Raji (cell line): Measurements from ENCODE around the gene ANLN.

Experiments
- POLR2A ChIP-seq: IDR thresholded peaks from 2 replicates; pipeline ENCODE4 v1.6.1; 2011; ENCODE audit warnings: low read depth, low read length, control low read depth; ENCODE audit not compliant: insufficient read depth

Gene ANLN

GRCh38 chr7:36395171-36395894 is 5.7 kb downstream of the ANLN start:
- no peak for TF ChIP-seq POLR2A

DNA sequence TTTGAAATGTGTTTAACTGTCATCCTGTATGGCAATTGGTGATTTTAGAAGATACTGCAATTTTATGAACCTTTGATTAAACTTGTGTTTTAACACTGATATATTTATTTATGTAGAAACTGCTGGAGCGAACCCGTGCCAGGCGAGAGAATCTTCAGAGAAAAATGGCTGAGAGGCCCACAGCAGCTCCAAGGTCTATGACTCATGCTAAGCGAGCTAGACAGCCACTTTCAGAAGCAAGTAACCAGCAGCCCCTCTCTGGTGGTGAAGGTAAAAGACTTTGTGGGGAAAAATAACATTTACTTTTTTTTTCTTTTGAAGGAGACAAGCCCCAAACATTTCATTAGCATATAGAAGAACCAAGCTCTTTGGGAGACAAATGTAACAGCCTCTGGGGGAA is 6.5 kb downstream of the ANLN start:
- no peak for TF ChIP-seq POLR2A

DNA sequence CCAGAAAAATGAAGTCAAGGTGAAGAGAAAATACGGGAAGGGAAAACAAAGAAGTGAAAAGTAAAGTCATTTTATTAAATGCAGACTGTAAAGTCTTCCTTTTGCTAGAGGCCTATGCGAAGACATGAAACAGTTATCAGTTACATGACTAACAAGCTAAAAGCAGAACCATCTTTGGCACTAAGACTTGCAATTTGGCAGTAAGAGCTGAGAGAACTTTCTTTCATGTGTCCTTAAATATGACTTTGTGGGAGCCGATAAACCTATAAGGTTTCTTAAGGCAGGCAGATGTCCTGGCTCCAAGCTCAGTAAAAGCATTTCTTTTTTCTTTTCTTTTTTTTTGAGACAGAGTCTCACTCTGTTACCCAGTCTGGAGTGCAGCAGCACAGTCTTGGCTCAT is 10.4 kb downstream of the ANLN start:
- no peak for TF ChIP-seq POLR2A

- TF ChIP-seq POLR2A: no peak
Observed at GRCh38 chr7:36400606-36401005, 10.9 kb downstream of the ANLN start.

- no peak for TF ChIP-seq POLR2A
Observed at GRCh38 chr7:36403452-36403851, 13.8 kb downstream of the ANLN start.

- no peak for TF ChIP-seq POLR2A
Observed at GRCh38 chr7:36404639-36405408, 15.2 kb downstream of the ANLN start.

GRCh38 chr7:36405409-36405803 is 15.7 kb downstream of the ANLN start:
- TF ChIP-seq POLR2A: no peak

- no peak for TF ChIP-seq POLR2A
Observed at GRCh38 chr7:36406156-36406555, 16.5 kb downstream of the ANLN start.

- no peak for TF ChIP-seq POLR2A
Observed at GRCh38 chr7:36407636-36408550, 18.2 kb downstream of the ANLN start.

- no peak for TF ChIP-seq POLR2A
Observed at GRCh38 chr7:36408589-36408988, 18.9 kb downstream of the ANLN start.

DNA sequence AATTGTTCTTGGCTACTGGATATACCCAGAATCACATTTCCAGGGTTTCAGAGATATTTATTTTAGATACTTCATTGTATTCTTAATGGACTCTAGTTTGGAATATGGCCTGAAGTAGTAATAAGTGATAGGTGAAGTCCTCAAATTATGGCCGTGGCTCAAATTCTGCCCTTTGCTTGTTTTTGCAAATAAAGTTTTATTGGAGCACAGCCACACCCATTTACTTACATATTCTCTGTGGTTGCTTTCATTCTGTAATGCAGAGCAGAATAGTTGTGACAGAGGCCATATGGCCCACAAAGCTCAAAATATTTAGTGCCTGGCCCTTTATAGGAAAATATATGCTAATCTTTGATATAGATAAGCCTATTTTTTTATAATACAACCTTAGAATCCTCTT is 19.5 kb downstream of the ANLN start:
- no peak for TF ChIP-seq POLR2A

GRCh38 chr7:36415144-36415543 is 25.5 kb downstream of the ANLN start:
- no peak for TF ChIP-seq POLR2A

DNA sequence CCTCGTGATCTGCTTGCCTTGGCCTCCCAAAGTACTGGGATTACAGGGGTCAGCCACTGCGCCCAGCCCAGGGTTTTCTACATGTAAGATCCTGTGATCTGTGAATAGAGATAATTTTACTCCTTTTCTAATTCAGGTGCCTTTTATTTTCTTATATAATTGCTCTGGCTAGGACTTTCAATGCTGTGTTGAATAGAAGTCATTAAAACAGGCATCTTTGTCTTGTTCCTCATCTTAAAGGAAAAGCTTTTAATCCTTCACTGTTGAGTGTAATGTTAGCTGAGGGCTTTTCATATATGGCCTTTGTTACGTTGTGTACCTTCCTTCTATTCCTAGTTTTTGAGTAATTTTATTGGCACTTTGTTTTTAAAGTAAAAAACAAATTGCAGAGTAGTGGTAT is 26.6 kb downstream of the ANLN start:
- no peak for TF ChIP-seq POLR2A

DNA sequence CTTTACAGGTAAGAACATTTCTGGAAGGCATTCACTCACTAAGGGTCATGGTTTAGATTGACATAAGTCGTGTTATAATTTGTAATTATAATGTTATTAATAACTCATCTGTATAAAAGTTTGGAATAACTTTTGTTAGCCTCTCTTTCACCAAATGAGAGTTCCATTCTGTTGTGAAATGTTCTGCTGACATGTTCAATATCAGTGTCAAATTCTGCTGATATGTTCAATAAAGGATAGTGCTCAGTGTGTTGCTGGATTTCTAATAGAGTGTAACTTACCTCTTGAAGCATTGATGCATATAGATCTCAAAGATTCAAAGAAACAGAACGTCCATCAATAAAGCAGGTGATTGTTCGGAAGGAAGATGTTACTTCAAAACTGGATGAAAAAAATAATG is 30.6 kb downstream of the ANLN start:
- TF ChIP-seq POLR2A: no peak

DNA sequence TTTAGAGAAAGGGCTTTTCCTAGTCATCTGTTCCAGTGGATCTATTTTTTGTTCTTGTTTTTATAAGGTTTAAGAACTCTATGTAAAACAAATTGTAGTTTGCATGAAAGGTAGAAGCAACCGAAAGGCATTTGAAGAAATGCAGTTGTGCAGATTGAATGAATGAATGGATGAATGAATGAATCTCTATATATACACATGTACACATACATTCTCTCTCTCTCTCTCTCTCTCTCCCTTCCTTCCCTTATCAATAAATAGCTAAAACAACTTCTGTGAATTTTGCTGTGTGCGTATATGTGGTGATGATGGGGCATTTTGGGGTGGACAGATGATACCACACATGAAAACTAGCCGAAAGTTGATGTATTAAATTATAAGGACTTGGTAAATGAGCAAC is 32.4 kb downstream of the ANLN start:
- no peak for TF ChIP-seq POLR2A

GRCh38 chr7:36423633-36424032 is 34.0 kb downstream of the ANLN start:
- TF ChIP-seq POLR2A: no peak

DNA sequence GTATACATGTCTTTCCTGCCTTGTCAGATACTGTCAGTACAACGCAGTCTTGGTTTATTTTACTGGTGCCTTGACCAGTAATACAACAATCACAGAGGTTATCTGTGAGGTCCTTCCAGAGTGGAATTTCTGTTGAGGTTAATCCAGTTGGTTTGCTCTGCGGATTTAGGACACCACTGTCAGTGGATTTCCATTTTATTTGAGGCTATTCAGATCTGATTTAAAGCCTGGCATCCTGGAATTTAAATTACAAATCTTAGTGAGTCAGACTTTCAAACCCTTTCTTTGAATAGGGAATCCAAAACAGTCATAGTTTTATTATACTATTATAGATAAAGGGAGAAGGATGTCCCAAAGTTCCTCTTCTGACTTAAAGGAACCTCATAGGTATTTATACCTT is 40.5 kb downstream of the ANLN start:
- TF ChIP-seq POLR2A: no peak
